Neural progenitor cell (in vitro differentiated cells): ENCODE measurements around the gene DDX51.

ENCODE experiments used
- EZH2 ChIP-seq: fragments of 200-600 bp; sonication (generic); IDR thresholded peaks from 2 replicates; pipeline ENCODE4 v1.6.1; 2017; ENCODE audit warnings: antibody characterized with exemption, mild to moderate bottlenecking, moderate library complexity
- EZH2phosphoT487 ChIP-seq: fragments of 200-600 bp; sonication (generic); IDR thresholded peaks from 2 replicates; pipeline ENCODE4 v1.6.1; 2017; ENCODE audit warnings: antibody characterized with exemption
- TF ChIP-seq, protein P1 (sequence below): fragments of 200-600 bp; sonication (generic); IDR thresholded peaks from 2 replicates; pipeline ENCODE4 v1.5.1; 2017; ENCODE audit warnings: antibody characterized with exemption, mild to moderate bottlenecking

DNA sequence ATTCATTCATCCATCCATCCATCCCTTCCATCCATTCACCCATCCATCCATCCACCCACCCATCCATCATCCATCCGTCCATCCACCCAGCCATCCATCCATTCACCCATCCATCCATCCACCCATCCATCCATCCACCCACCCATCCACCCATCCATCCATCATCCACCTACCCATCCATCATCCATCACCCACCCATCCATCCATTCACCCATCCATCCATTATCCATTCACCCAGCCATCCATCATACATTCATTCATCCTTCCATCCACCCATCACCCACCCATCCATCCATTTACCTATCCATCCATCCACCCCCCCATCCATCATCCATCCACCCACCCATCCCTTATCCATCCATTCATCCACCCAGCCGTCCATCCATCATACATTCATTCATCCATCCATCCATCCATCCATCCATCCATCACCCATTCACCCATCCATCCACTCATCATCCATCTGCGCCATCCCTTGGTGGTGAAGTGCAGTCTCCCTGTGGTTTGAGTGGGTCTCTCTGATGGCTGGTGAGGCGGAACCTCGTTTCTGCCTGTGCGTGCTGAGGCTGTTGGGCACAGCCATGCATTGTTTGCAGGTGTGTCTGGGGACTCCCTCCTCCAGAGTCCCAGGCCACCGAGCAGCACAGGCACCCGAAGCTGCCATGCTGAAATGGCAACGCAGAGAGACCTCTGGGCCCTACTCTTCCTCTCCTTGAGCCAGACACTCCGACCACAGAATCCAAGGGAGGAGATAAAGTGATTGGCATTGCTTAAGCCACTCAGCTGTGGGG, 22.9 kb upstream of the DDX51 start:
- TF ChIP-seq, protein P1, sequence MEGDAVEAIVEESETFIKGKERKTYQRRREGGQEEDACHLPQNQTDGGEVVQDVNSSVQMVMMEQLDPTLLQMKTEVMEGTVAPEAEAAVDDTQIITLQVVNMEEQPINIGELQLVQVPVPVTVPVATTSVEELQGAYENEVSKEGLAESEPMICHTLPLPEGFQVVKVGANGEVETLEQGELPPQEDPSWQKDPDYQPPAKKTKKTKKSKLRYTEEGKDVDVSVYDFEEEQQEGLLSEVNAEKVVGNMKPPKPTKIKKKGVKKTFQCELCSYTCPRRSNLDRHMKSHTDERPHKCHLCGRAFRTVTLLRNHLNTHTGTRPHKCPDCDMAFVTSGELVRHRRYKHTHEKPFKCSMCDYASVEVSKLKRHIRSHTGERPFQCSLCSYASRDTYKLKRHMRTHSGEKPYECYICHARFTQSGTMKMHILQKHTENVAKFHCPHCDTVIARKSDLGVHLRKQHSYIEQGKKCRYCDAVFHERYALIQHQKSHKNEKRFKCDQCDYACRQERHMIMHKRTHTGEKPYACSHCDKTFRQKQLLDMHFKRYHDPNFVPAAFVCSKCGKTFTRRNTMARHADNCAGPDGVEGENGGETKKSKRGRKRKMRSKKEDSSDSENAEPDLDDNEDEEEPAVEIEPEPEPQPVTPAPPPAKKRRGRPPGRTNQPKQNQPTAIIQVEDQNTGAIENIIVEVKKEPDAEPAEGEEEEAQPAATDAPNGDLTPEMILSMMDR, result no peak
- TF ChIP-seq EZH2phosphoT487 (no peak), EZH2 (no peak)
